T-helper 1 cell (primary cell): ENCODE measurements around the gene TBC1D30.

Experiments used
- DNase-seq, 5 donors: peaks; one replicate each; pipeline ENCODE4 v3.0.0-alpha.2; 2012 to 2020

Gene TBC1D30

DNA sequence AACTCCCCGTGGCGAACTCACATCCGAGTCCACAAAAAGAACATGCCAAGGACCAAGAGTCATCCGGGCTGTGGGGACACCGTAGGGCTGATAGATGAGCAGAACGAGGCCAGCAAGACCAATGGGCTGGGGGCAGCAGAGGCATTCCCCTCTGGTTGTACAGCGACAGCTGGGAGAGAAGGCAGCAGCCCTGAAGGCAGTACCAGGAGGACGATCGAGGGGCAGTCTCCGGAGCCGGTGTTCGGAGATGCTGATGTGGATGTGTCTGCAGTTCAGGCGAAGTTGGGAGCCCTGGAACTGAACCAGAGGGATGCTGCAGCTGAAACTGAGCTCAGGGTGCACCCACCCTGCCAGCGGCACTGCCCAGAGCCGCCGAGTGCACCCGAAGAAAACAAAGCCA lies 50.7 kb downstream of the TBC1D30 start:
- DNase-seq, result no peak

DNA sequence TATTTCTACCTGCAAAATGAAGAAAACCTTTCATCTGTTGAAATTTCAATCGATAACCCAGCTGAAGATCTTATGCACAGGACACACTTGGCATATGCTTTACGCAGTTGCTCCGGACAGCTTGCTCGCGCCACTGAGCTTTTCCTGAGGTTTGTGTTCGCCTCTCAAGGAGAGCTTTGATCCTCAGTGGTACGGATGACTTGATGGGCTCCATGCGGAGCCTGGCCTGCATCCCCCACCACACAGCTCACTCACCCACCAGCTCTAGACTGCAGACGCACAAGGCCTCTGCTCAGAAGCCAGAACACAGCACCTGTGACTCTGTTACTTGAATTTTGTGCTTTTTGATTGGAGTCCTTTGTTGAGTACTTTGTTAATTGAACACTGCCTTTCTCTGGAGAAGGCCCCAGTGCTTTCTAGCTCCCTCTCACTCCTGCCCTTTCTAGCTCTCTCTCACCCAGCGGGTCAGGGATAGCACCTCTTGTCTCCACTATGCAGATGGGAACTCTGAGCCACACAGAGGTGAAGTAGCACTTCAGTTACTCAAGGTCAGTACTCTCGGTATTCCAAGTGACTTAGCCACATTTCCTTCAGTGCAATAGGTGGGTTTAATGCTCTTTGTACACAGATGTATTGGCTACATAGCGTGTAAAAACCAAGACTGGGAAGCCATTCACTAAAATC lies 52.1 kb downstream of the TBC1D30 start:
- no peak for DNase-seq

- DNase-seq, result peak in 1 of 5 donors; percentile 11
Observed at GRCh38 chr12:64877363-64878004, 53.0 kb downstream of the TBC1D30 start.

GRCh38 chr12:64882687-64883086 lies 58.2 kb downstream of the TBC1D30 start:
- no peak for DNase-seq

DNA sequence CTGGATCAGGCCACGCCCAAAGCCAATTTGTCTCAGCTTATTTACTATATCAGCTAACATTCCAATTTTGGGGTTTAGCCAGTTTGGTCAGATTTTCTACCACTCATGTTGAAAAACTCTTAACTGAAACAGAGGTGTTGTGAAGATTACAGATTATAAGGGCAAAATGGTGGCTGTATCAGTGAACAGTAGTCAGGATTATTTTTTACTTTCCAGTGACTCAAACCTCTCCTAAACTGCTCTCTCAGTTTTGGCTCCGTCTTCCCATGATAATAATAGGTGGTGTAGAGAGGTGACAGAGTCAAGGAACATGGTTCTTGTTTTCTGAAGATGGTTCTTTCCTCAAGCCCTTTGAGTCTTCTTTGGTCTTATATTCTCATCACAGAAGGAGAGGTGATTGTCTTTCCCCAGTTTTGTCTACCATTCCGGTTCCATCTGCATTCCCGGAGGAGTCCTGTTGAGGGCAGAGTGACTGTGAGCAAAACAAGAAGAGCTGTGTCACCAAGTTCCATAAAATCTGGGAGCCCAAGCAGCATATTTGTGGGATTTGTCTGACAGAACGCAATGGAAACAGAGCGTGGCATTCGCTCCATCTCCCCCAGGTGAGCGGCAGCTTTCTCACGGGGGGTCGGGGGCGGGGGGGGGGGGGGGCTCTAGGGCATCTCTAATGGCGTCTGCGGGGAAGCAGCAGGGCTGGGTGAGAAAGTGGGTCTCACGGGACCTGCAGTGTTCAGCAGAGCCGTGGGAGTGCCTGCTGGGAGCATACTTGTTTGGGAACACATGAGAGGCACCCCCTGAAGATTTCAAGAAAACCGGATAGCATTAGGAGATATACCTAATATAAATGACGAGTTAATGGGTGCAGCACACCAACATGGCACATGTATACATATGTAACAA lies 59.1 kb downstream of the TBC1D30 start:
- no peak for DNase-seq

DNA sequence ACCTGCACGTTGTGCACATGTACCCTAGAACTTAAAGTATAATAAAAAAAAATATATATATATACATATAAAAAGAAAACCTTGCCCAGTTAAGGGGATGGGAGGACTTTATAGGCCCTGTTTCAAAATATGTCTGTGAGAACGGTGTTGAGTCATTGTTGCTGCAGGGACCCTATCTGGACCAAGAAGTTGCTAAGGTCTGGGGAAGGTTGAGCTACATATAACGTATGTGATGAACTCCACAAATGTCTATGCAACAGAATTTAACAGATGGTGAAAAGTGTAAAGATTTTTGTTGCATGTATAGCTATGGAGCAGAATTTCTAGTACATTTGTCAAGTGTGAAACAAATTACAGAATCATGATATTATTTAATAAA lies 59.7 kb downstream of the TBC1D30 start:
- DNase-seq, result no peak

DNA sequence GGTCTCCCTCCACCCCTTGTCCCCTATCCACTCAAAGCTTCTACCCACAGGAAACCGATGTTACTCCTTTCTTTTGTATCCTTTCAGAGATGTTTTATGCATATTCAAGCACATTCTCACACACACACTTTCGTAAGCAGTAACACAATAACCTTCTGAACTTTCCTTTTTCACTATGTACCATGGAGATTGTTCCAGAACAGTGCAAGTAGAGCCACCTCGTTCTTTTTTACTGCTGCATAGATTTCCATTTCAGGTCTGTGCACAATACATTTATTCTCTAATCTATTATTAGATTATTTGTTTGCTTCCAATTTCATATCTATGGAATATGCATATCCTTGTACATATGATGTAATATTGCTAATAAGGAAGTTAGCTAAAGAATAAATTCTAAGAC lies 60.3 kb downstream of the TBC1D30 start:
- DNase-seq, result no peak

GRCh38 chr12:64889434-64890216 lies 65.2 kb downstream of the TBC1D30 start:
- no peak for DNase-seq

- peak in 1 of 5 donors; percentile 45 for DNase-seq
Observed at GRCh38 chr12:64890873-64891468, 66.5 kb downstream of the TBC1D30 start.

- no peak for DNase-seq
Observed at GRCh38 chr12:64891629-64892028, 67.2 kb downstream of the TBC1D30 start.

- no peak for DNase-seq
Observed at GRCh38 chr12:64892561-64892960, 68.1 kb downstream of the TBC1D30 start.

DNA sequence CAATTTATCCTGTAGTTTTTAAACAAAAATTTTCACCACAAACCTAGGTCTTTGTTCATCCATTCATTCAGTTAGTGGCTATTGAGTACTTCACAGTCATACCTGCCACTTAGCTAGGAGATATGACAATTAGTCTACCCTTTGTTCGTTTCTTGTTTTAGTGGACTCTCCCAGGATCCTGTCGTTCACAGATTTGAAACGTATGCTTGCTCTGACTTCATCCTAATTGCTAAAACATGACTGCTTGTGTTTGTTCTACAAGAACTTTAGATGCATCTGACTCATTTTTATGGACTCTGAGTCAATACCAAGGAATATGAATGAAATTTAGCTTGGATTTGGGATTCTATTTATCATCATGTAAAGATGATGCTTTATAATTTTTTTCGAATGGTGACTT lies 69.5 kb downstream of the TBC1D30 start:
- DNase-seq, result no peak

DNA sequence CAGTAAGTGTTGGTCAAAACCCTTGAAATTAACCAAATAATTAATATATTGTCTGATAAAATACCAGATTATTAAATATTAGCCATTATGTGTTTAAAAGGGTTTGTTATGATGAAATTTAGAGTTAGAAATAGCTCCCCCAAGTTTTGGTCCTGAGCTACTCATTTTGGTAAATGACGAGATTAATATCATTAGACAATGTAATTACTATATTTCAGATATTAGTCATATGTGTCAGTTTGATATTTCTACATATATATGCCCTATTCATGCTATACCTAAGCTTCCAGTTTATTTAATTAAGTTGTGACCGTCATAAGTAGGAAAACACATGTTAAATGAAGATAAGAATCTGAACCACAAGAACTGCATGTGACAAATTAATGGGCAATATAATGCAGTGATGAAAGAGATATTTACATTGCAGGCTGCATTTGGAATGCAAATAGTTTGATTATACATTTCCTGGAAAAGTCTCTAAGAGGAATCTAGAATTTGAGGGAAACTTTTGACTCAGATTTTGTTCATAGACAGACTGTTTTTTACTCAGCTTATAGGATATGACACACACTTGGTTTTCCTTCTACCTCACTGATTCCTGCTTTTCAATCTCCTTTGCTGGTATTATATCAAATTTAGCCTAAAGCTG lies 70.5 kb downstream of the TBC1D30 start:
- no peak for DNase-seq

DNA sequence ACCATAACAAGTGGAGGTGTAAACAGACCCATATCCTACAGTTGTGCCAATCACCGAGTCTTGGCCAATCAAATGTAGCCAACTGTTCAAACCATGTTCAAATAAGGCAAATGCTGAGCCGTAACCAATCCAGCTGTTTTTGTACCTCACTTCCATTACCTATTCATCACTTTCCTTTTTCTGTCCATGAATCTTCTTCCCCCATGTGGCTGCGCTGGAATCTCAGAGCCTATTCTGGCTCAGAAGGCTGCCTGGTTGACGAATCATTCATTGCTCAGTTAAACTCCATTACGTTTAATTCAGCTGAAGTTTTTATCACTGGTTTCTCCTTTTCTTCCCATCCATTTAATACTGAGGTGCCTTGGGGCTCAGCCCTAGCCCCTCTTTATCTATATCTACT lies 71.1 kb downstream of the TBC1D30 start:
- DNase-seq, result no peak

DNA sequence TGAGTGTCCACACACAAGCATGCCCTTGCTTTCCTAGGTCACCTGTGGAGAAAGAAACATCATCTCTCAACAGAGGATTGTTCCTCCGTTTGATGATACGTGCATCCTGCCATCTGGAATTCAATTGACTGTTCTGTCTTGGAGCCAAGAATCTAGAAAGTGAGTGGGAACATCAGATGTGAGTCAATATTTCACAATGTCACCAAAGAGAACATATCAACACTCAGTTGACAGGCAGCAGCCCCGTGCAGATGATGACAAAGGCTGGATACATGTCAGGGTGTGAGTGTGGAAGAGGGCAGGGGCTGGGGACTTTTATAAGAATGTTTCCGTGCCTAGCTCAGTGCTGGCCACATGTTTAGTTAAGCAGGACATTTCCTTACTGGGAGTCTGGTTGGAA lies 76.1 kb downstream of the TBC1D30 start:
- DNase-seq, result no peak

DNA sequence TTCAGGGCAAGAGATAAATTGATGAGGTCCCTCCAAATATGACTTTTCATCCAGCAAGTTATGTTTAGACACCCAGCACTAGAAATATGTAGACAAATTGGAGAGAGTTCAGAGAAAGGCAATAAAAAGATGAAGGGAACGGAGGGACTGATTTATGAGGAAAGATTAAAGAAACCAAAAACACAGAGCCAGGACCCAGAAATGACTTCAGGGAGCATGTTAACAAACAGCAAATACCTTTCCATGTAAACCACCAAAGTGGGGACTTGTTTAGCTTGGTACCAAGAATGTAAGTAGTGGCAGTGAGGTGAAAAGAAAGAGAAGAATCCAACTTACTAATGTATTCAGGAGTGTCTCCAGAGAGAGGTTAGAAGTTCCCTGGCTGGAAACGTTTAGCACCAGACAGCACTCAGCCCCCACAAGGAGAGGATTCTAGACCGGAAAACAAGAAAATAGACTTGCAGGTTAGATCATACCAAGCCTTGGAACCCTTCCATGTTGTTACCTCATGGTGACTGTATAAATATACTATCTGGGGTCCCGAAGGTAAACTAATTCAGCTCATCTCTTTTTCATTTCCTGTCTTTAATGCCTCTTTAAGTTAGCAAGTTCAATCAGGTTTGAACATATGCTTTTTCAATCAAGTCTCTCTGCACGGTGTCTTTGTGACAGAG lies 79.2 kb downstream of the TBC1D30 start:
- DNase-seq, result no peak

DNA sequence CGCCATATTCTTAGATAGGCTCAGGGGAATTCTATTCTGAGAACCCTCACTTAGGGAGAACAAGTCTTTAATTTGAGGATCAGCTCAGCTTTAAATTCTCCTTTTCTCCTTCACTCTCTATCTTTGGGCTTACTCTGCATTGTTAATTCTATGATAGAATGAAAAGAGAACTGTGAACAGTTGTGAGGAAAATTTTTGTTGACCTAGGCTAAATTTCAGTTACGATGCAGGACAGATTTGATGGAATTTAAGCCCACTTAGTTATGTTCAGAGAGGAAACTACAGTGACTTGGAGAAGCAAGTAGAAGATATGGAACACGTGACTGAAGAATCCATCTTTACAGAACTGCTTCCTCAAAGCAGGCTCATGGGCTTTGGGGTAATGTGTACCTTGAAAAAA lies 82.7 kb downstream of the TBC1D30 start:
- DNase-seq, result no peak

DNA sequence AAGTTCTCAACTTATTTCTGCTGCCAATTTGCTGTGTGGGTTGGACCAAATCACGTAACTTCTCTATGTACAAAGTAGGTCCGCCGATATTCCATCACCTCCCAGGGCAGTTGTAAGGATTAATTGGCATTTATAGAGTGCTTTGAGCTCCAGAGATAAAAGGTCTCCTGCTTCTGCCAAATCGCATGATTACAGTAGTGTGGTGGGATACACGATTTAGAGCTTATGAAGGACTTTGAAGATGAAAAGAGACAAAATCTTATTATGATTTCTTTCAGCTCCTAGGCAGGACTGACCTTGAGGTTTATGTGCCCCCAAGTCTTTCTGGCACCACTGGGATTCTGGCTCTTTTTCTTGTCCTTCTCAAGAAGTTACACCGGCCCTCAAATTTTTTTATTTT lies 84.7 kb downstream of the TBC1D30 start:
- no peak for DNase-seq

DNA sequence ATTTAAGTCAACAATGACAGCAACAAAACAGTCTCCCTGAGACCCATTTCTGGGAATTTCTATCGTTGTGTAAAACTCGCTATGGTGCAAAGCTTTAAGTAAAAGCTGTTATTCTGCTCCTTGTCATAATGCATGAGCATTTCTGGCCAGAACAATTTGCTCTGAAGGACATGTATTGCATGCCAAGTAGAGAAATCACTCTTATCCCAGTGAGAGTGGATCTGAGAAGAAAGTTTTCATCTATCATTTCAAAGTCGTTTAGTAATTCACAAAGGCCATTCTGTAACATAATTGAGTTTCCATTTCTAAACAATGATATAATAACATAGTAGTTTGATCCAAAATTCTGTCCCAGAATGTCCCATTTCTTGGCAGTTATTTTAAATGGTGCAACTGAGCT lies 86.6 kb downstream of the TBC1D30 start:
- DNase-seq, result no peak

- DNase-seq, result no peak
Observed at GRCh38 chr12:64911912-64912311, 87.5 kb downstream of the TBC1D30 start.

DNA sequence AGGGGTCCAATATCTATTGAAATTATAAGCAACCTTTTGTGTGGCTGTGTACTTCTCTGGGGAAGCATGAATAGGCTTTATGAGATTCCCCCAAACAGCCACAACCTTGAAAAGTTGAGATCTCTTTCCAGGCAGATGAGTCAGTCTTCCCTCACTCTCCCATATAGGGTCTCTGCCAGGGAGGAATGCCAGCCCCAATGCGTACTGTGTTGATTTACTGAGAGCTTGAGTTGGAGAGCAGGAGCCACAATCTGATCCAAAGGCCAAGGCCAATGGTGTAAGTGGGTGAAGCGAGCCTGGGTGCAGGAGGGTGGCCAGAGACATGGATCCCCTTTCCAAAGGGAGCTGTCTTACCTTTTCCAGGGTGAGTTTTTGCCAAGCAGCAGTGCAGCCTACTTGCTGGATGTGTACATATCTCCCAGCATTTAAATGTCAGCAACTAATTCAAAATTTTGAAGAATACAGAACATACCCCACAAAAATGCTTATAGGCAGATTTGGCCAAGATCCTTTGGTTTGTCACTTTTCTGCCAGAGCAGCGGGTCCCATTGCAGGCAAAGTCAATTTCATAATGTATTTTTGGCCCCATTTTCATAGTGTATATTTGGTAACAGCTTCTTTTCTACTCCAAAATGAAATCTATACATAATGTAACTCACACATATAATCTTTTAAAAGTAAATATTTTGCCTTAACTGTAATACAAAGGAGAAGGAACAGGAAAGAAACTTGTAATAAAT lies 88.2 kb downstream of the TBC1D30 start:
- DNase-seq, result no peak
